HepG2 (cell line): Measurements from ENCODE around the gene CASKIN2. TPM values are rescaled to one million over a fixed set of nuclear protein-coding genes. Genes with fewer than 3 reads are reported as not detected.

Experiments used
- HNF4A ChIP-seq: sonication (generic); formaldehyde crosslinking; IDR thresholded peaks from 2 replicates; pipeline ENCODE4 v1.4.0; 2020; ENCODE audit warnings: missing genetic modification reagents
- HNF4G ChIP-seq, 2 experiments: sonication (generic) in 1 of 2; formaldehyde crosslinking in 1 of 2; IDR thresholded peaks; 2 replicates each; pipeline versions ENCODE4 v1.4.0 to v1.6.1; 2011 to 2020; ENCODE audit warnings: borderline replicate concordance in 2 of 2, low read depth in 2 of 2, mild to moderate bottlenecking in 2 of 2, low read length in 1 of 2, missing genetic modification reagents in 1 of 2, moderate library complexity in 1 of 2
- KDM6A ChIP-seq: IDR thresholded peaks from 2 replicates; pipeline ENCODE4 v1.6.1; 2016; ENCODE audit warnings: low read depth
- MYNN ChIP-seq: sonication (generic); formaldehyde crosslinking; IDR thresholded peaks from 2 replicates; pipeline ENCODE4 v1.4.0; 2020; ENCODE audit warnings: mild to moderate bottlenecking, low read depth, missing genetic modification reagents
- ONECUT2 ChIP-seq: sonication (generic); formaldehyde crosslinking; IDR thresholded peaks from 2 replicates; pipeline ENCODE4 v1.4.0; 2020; ENCODE audit warnings: missing genetic modification reagents
- PHB2 ChIP-seq: fragments of 450-650 bp; IDR thresholded peaks from 2 replicates; pipeline ENCODE4 v1.6.1; 2018; ENCODE audit not compliant: partially characterized antibody
- POLR2A ChIP-seq, 2 experiments: IDR thresholded peaks; 2 replicates each; pipeline ENCODE4 v1.6.1; 2011; ENCODE audit warnings: low read depth in 2 of 2, low read length in 2 of 2, mild to moderate bottlenecking in 1 of 2, moderate library complexity in 1 of 2; ENCODE audit not compliant: insufficient read depth in 1 of 2
- PTBP1 ChIP-seq: fragments of 200-400 bp; formaldehyde crosslinking; IDR thresholded peaks from 2 replicates; pipeline ENCODE4 v1.6.1; 2018; ENCODE audit warnings: low read length, low read depth; ENCODE audit not compliant: poor library complexity, severe bottlenecking
- SIX4 ChIP-seq: sonication (generic); formaldehyde crosslinking; IDR thresholded peaks from 2 replicates; pipeline ENCODE4 v1.4.0; 2020; ENCODE audit warnings: missing genetic modification reagents
- SRSF4 ChIP-seq: fragments of 200-400 bp; formaldehyde crosslinking; IDR thresholded peaks from one replicate; pipeline ENCODE4 v1.6.1; 2018; ENCODE audit warnings: mild to moderate bottlenecking, low read depth, low read length, moderate library complexity; ENCODE audit not compliant: poor library complexity, severe bottlenecking
- TBP ChIP-seq: sonication (generic); formaldehyde crosslinking; IDR thresholded peaks from 2 replicates; pipeline ENCODE4 v1.5.0; 2020; ENCODE audit warnings: missing genetic modification reagents
- ZNF225 ChIP-seq: sonication (generic); formaldehyde crosslinking; IDR thresholded peaks from 2 replicates; pipeline ENCODE4 v1.4.0; 2020; ENCODE audit warnings: mild to moderate bottlenecking, missing genetic modification reagents
- ZNF234 ChIP-seq: sonication (generic); formaldehyde crosslinking; conservative IDR thresholded peaks from 2 replicates; pipeline ENCODE4 v1.5.1; 2020; ENCODE audit warnings: mild to moderate bottlenecking, missing genetic modification reagents
- ZNF263 ChIP-seq: sonication (generic); formaldehyde crosslinking; IDR thresholded peaks from 2 replicates; pipeline ENCODE4 v1.4.0; 2020; ENCODE audit warnings: missing genetic modification reagents
- ZNF501 ChIP-seq: sonication (generic); formaldehyde crosslinking; IDR thresholded peaks from 2 replicates; pipeline ENCODE4 v1.5.1; 2020; ENCODE audit warnings: mild to moderate bottlenecking, moderate library complexity, missing genetic modification reagents
- ZNF562 ChIP-seq: sonication (generic); formaldehyde crosslinking; IDR thresholded peaks from 2 replicates; pipeline ENCODE4 v1.8.0; 2022; ENCODE audit warnings: missing genetic modification reagents, borderline replicate concordance
- ZSCAN9 ChIP-seq: IDR thresholded peaks from 2 replicates; pipeline ENCODE4 v1.6.1; 2016; ENCODE audit warnings: borderline replicate concordance
- polyA plus RNA-seq, 8 experiments: library from polyadenylated mRNA; depleted of rRNA in 3 of 8; stranded (reverse) in 7 of 8; unstranded in 1 of 8; fragments of >200 nt; fragmentation: Illumina TruSeq in 4 of 8; extraction: Trizol in 4 of 8; gene quantifications; 2 replicates each; pipeline versions ENCODE4 v1.2.1 to v1.2.3, GENCODE V29; 2011 to 2016; ENCODE audit warnings: low read depth in 4 of 8, missing spikeins in 1 of 8, mixed read lengths in 1 of 8; ENCODE audit not compliant: insufficient read depth in 1 of 8
- total RNA-seq, 5 experiments: library from RNA; depleted of rRNA; stranded (reverse); fragments of >200 nt; fragmentation: Illumina TruSeq; extraction: Trizol; gene quantifications; 2 replicates each; pipeline ENCODE4 v1.2.3, GENCODE V29; 2016; ENCODE audit warnings: low read depth in 1 of 5
- TF ChIP-seq, protein P1 (sequence below): sonication (generic); formaldehyde crosslinking; IDR thresholded peaks from 2 replicates; pipeline ENCODE4 v1.4.0; 2020; ENCODE audit warnings: missing genetic modification reagents, borderline replicate concordance
- TF ChIP-seq, protein P2 (sequence below): sonication (generic); formaldehyde crosslinking; IDR thresholded peaks from 2 replicates; pipeline ENCODE4 v1.8.1; 2023; ENCODE audit warnings: mild to moderate bottlenecking, moderate library complexity, missing genetic modification reagents
- TF ChIP-seq, protein P3 (sequence below): sonication (generic); formaldehyde crosslinking; IDR thresholded peaks from 2 replicates; pipeline ENCODE4 v1.9.0; 2021; ENCODE audit warnings: missing genetic modification reagents, borderline replicate concordance

Gene CASKIN2
- total and polyA plus RNA-seq, 2 of the 13 experiments (the other 11 are each of a cell fraction or from before 2014, with no cell fraction given), result 5.2 to 7.8 TPM

DNA sequence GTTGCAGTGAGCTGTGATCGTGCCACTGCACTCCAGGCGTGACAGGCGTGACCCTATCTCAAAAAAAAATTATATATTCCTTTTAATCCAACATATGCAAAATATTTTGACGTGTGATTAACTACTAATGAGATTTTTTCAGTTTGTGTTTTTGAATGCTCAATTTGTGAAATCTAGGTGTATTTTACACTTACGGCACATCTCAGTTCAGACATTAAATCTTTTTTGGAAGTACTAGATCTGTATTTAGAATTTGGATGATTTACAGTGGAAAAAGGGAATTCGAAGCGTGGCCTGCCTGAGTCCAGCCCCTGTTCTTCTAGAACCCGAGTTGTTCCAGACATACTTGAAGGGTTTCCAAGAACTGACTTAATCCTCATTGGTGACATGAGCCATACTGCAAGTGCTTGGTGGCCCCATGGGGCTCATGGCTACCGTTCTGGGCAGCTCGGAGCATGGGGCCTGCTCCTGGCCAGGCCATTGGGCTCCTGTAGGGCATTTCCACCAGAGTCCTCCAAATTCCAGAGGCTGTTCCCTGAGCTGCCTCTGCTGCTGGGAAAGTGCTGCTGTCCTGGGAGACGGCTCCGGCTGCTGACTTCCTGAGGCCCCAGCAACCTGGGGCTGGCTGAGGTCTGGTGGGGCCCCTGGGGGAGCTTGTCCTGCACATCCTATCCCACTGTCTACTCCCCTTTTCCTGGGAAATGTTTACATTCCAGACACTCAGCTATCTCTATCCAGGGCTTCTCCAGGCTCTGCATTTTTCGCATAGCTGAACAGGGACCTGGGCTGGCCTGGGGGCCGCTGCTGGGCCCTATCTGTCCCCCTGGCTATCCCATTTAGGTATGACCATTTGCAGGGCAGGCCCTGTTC lies 37.3 kb upstream of the CASKIN2 start (continued):
- TF ChIP-seq, protein P1, sequence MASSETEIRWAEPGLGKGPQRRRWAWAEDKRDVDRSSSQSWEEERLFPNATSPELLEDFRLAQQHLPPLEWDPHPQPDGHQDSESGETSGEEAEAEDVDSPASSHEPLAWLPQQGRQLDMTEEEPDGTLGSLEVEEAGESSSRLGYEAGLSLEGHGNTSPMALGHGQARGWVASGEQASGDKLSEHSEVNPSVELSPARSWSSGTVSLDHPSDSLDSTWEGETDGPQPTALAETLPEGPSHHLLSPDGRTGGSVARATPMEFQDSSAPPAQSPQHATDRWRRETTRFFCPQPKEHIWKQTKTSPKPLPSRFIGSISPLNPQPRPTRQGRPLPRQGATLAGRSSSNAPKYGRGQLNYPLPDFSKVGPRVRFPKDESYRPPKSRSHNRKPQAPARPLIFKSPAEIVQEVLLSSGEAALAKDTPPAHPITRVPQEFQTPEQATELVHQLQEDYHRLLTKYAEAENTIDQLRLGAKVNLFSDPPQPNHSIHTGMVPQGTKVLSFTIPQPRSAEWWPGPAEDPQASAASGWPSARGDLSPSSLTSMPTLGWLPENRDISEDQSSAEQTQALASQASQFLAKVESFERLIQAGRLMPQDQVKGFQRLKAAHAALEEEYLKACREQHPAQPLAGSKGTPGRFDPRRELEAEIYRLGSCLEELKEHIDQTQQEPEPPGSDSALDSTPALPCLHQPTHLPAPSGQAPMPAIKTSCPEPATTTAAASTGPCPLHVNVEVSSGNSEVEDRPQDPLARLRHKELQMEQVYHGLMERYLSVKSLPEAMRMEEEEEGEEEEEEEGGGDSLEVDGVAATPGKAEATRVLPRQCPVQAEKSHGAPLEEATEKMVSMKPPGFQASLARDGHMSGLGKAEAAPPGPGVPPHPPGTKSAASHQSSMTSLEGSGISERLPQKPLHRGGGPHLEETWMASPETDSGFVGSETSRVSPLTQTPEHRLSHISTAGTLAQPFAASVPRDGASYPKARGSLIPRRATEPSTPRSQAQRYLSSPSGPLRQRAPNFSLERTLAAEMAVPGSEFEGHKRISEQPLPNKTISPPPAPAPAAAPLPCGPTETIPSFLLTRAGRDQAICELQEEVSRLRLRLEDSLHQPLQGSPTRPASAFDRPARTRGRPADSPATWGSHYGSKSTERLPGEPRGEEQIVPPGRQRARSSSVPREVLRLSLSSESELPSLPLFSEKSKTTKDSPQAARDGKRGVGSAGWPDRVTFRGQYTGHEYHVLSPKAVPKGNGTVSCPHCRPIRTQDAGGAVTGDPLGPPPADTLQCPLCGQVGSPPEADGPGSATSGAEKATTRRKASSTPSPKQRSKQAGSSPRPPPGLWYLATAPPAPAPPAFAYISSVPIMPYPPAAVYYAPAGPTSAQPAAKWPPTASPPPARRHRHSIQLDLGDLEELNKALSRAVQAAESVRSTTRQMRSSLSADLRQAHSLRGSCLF (CRISPR knock-in tag), result no peak
- TF ChIP-seq HNF4G (IDR thresholded peaks at IDR 0.05; ENCODE audit: borderline replicate concordance, low read depth, low read length) (peak; percentile 9; the same call in 1 of the 2 replicates), HNF4G (CRISPR knock-in tag; IDR thresholded peaks at IDR 0.05; ENCODE audit: borderline replicate concordance, low read depth) (no peak), SIX4 (CRISPR knock-in tag) (0 out of 2 replicates have a peak, but pooled peaks have one; percentile 48), POLR2A (IDR thresholded peaks at IDR 0.05; ENCODE audit: insufficient read depth in 1 of 2, low read depth in 2 of 2, low read length in 2 of 2) (0 out of 4 replicates have a peak, but pooled peaks of 1 of the 2 experiments have one; percentile 18), ZSCAN9 (peak; percentile 70; the same call in 1 of the 2 replicates), MYNN (CRISPR knock-in tag) (0 out of 2 replicates have a peak, but pooled peaks have one; percentile 38), SRSF4 (no peak), KDM6A (peak; percentile 54; the same call in 1 of the 2 replicates), ZNF234 (CRISPR knock-in tag) (0 out of 2 replicates have a peak, but pooled peaks have one; percentile 59), ZNF501 (CRISPR knock-in tag) (peak; percentile 55; the same call in 1 of the 2 replicates), ZNF225 (CRISPR knock-in tag) (0 out of 2 replicates have a peak, but pooled peaks have one; percentile 32), PTBP1 (no peak), ONECUT2 (CRISPR knock-in tag) (no peak), ZNF263 (CRISPR knock-in tag) (0 out of 2 replicates have a peak, but pooled peaks have one; percentile 48), TBP (no peak), ZNF562 (CRISPR knock-in tag) (no peak), PHB2 (no peak), HNF4A (CRISPR knock-in tag) (peak; percentile 24; the same call in 1 of the 2 replicates)
- TF ChIP-seq, protein P2, sequence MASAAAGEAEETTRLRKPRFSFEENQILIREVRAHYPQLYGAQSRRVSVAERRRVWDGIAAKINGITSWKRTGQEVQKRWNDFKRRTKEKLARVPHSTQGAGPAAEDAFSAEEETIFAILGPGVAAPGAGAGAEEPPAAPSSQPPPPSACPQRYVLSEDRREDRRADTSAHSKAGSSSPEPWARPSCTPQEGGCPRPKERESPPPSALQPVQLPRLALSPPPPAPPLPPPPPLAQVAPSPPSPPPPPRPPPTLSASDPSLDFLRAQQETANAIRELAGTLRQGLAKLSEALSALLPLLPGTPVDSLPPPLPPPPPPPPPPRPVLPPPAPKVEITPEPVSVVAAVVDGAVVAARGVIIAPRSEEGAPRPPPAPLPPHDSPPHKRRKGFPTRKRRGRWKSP (CRISPR knock-in tag), result peak; percentile 80; the same call in 1 of the 2 replicates
- TF ChIP-seq, protein P3, sequence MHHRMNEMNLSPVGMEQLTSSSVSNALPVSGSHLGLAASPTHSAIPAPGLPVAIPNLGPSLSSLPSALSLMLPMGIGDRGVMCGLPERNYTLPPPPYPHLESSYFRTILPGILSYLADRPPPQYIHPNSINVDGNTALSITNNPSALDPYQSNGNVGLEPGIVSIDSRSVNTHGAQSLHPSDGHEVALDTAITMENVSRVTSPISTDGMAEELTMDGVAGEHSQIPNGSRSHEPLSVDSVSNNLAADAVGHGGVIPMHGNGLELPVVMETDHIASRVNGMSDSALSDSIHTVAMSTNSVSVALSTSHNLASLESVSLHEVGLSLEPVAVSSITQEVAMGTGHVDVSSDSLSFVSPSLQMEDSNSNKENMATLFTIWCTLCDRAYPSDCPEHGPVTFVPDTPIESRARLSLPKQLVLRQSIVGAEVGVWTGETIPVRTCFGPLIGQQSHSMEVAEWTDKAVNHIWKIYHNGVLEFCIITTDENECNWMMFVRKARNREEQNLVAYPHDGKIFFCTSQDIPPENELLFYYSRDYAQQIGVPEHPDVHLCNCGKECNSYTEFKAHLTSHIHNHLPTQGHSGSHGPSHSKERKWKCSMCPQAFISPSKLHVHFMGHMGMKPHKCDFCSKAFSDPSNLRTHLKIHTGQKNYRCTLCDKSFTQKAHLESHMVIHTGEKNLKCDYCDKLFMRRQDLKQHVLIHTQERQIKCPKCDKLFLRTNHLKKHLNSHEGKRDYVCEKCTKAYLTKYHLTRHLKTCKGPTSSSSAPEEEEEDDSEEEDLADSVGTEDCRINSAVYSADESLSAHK (CRISPR knock-in tag), result no peak
